LNCaP clone FGC (cell line): Measurements from ENCODE around the gene LY6G5B.

ENCODE experiments used
- DNase-seq: peaks from one replicate; pipeline ENCODE4 v3.0.0-alpha.2; 2011; ENCODE audit warnings: low read depth
- H3K4me3 ChIP-seq: 2 replicates; pipeline ENCODE4 v1.5.1; 2011; ENCODE audit warnings: mild to moderate bottlenecking, low read depth, low read length, control low read depth
- TF ChIP-seq, protein P1 (sequence below): IDR thresholded peaks from 2 replicates; pipeline ENCODE4 v1.5.1; 2012; ENCODE audit warnings: mild to moderate bottlenecking; ENCODE audit not compliant: control insufficient read depth, insufficient read depth; ENCODE audit errors: extremely low read depth

The LY6G5B gene

DNA sequence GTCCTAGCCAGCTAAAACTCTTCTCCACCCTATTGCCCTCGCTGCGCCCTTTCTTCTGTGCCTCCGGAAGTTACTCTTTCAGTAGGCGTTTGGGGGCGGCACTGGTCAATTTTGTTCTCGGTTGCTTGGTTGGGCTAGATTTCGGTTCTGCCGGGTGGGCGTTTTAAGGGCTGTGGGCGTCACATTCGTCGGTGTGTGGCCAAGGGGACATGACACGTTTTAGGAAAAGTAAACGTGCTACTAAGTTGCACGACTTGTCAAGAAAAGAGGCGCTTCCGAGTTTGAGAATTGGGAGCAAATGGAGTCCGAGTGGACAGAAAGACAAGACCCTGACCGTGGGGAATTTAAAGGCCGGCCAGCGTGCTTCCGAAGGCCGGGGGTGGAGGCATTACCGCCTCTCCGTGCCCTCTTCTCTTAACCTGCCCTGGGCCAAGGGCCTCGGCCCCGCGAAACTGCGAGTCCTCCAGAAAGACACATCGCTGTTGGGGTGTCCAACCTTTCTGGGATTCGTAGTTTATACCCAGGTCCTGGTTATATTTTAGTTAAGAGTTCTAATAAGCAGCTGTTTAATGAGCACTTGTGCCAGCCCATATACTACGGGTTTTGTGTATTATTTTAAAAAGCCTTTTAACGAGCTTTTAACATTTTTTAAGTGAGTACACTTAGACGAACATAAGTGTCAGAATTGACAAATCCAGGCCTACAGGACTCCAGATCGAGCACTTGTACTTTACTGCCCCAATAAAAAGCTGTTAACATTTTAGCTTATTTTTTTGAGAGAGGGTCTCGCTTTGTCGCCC, 16.7 kb upstream of the LY6G5B start:
- peak overlapping the region; percentile 80 for H3K4me3 ChIP-seq
- no peak for DNase-seq

DNA sequence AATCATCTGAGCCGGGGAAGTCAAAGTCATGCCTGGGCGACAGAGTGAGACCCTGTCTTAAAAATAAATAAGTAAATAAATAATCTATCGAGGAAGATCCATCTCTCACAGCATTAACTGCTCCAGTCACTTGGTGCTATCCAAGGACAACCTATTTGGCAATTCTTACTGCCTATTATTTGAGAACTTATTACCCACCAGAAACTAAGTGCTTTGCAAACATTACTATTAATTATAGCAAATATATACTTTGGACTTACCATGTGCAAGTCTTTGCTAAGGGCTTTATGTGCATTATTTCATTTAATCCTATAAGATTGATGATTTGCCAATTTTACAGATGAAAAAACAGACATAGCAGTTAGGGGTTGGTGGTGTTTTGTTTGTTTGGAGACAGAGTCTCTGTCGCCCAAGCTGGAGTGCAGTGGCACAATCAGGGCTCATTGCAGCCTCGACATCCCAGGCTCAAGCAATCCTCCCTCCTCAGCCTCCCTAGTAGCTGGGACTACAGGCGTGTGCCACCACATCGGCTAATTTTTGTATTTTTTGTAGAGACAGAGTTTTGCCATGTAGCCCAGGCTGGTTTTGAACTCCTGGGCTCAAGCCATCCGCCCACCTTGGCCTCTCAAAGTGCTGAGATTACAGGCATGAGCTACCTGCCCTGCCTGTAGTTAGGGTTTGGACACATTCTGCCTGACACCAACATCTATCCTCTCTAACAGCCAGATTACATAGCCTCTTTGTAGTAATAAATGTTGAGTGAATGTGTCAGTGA, 15.0 kb upstream of the LY6G5B start:
- no peak overlapping the region for H3K4me3 ChIP-seq

More for the DNA sequence above, 16.7 kb upstream of the LY6G5B start:
- TF ChIP-seq, protein P1, sequence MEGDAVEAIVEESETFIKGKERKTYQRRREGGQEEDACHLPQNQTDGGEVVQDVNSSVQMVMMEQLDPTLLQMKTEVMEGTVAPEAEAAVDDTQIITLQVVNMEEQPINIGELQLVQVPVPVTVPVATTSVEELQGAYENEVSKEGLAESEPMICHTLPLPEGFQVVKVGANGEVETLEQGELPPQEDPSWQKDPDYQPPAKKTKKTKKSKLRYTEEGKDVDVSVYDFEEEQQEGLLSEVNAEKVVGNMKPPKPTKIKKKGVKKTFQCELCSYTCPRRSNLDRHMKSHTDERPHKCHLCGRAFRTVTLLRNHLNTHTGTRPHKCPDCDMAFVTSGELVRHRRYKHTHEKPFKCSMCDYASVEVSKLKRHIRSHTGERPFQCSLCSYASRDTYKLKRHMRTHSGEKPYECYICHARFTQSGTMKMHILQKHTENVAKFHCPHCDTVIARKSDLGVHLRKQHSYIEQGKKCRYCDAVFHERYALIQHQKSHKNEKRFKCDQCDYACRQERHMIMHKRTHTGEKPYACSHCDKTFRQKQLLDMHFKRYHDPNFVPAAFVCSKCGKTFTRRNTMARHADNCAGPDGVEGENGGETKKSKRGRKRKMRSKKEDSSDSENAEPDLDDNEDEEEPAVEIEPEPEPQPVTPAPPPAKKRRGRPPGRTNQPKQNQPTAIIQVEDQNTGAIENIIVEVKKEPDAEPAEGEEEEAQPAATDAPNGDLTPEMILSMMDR = no peak

DNA sequence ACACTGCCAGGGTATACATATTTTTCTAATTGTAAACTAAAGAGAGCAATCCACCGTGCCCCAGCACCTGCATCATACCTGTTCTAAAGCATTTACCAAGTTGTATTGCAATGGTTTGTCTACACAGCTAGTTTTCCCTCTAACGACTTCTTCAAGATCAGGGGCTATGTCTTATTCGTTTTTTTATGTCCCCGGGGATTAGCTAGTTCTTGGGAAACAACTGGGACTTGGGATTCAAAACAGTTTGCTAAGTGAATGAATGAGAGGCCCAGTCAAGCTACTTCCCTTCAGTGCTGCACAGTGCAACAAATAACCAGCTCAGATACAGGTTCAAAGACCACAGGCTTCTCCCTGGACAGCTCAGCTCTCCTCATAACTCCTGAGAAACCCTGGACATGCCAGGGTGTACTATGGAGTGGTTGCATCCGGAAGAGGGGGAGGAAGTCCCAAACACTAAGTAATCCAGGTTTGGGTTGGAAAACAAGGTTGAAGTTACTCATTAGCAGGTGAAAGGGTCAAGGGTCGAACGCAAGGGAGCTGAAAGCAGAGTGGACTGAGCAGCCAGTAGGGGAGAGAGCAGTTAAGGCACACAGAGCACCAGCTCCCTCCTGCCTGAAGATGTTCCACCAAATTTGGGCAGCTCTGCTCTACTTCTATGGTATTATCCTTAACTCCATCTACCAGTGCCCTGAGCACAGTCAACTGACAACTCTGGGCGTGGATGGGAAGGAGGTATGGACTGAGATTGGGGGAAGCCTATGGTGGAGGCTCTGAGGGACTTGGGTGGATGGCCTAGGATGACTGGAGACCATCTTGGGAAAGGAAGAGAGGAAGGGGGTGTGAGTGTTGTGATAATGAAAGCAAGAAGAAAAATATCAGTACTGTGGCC, 14.2 kb upstream of the LY6G5B start, which contains the start of gene APOM:
Gene APOM, plus strand, starts transcription at position 546 of the 889 bp plus-strand sequence. Its CDS starts 73 bp downstream, at position 619.
- TF ChIP-seq, protein P1 = no peak
- H3K4me3 ChIP-seq = no peak within 1 kb of the TSS
- DNase-seq = no peak

More for the DNA sequence above, 15.0 kb upstream of the LY6G5B start:
- no peak for DNase-seq
- TF ChIP-seq, protein P1 = no peak

DNA sequence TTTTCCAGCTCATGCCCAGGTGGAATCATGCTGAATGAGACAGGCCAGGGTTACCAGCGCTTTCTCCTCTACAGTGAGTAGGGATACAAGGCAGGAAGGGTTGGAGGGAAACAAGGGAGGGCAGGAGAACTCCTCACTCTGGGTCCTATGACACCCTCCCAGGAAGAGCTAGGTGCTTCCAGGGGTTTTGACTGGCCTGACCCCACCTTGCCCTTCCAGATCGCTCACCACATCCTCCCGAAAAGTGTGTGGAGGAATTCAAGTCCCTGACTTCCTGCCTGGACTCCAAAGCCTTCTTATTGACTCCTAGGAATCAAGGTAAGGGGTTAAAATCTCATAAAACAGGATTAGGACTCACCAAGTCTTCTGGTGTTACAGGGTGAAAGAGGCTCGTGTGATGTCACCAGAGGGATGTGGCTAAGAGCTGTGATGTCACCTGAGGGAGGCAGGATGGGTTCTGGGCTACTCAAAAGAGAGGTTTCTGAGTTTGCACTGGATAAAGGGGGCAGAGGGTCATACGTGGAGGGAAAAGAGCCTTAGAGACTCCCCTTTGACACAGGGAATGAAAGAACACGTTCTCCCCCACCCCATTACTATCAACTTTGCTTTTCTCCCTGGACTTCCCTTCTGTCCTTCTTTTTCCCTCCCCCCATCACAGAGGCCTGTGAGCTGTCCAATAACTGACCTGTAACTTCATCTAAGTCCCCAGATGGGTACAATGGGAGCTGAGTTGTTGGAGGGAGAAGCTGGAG, 12.2 kb upstream of the LY6G5B start:
- H3K4me3 ChIP-seq = no peak overlapping the region
- TF ChIP-seq, protein P1 = no peak
- no peak for DNase-seq

DNA sequence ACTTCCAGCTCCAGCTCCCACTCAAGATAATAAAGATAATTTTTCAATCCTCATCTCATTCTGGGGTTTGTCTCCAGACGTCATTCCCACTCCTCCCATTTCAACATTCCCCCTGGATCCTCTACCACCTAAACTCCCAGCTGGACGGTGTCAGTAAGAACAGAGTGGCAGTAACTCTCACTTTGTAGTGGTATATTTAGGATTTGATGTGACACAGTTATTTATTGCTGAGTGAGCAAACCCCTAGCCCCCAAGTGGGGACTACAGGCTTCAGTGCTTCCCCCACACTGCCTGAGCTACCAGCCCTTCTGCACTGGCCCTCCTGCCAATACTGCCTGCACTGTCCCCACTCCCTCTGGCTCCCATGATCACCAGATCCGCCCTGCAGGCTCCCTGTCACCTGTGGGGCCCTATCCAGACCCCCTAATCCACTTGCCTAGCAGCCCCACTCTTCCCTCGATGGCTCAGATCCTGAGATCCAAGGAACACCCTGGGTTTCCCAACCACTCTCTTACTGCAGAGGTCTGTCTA, 11.6 kb upstream of the LY6G5B start:
- DNase-seq = no peak
- TF ChIP-seq, protein P1 = no peak

More for the DNA sequence above, 11.6 kb upstream of the LY6G5B start:
- H3K4me3 ChIP-seq = no peak overlapping the region
